Hematopoietic multipotent progenitor cell treated with erythropoietin and hydrocortisone succinate and interleukin-3 and kit ligand, for 6 days (in vitro differentiated cells): ENCODE results near the gene TEDC1.

Experiments used
- DNase-seq: peaks from one replicate; pipeline ENCODE4 v3.0.0-alpha.2; 2015

Gene TEDC1

GRCh38 chr14:105458571-105458970 lies 32.5 kb upstream of the TEDC1 start:
- no peak for DNase-seq

- no peak for DNase-seq
Measured at GRCh38 chr14:105460116-105460515, 30.9 kb upstream of the TEDC1 start.

GRCh38 chr14:105460616-105461015 lies 30.4 kb upstream of the TEDC1 start:
- no peak for DNase-seq

GRCh38 chr14:105461903-105462302 lies 29.1 kb upstream of the TEDC1 start:
- no peak for DNase-seq

GRCh38 chr14:105464501-105464900 lies 26.5 kb upstream of the TEDC1 start:
- DNase-seq = no peak

GRCh38 chr14:105465209-105466031 lies 25.6 kb upstream of the TEDC1 start:
- DNase-seq = no peak

- no peak for DNase-seq
Measured at GRCh38 chr14:105466531-105467248, 24.4 kb upstream of the TEDC1 start.

- DNase-seq = no peak
Measured at GRCh38 chr14:105467249-105467941, 23.7 kb upstream of the TEDC1 start.

GRCh38 chr14:105467942-105468471 lies 23.0 kb upstream of the TEDC1 start:
- no peak for DNase-seq

GRCh38 chr14:105468621-105469241 lies 22.3 kb upstream of the TEDC1 start:
- no peak for DNase-seq

- DNase-seq = no peak
Measured at GRCh38 chr14:105469456-105470349, 21.3 kb upstream of the TEDC1 start.

- no peak for DNase-seq
Measured at GRCh38 chr14:105470350-105471296, 20.4 kb upstream of the TEDC1 start.

GRCh38 chr14:105471297-105471821 lies 19.7 kb upstream of the TEDC1 start:
- no peak for DNase-seq

GRCh38 chr14:105471823-105472485 lies 19.1 kb upstream of the TEDC1 start:
- DNase-seq = no peak

- DNase-seq = no peak
Measured at GRCh38 chr14:105472486-105472991, 18.5 kb upstream of the TEDC1 start.

GRCh38 chr14:105473033-105473676 lies 17.9 kb upstream of the TEDC1 start:
- no peak for DNase-seq

- peak; percentile 78 for DNase-seq
Measured at GRCh38 chr14:105473677-105474482, 17.2 kb upstream of the TEDC1 start.
